Lung (tissue), 13 donors: ENCODE data around the gene FBXL12. TPM values are rescaled to one million over a fixed set of nuclear protein-coding genes. Genes with fewer than 3 reads are reported as not detected.
A peak's percentile ranks its signal among the peaks of the same experiment; 100 is the strongest.

Experiments
- ATAC-seq: fragments of 200-7000 bp; cut with Tn5 transposase; one replicate; pipeline ENCODE4 v1.9.1; 2020; ENCODE audit warnings: moderate number of reproducible peaks; ENCODE audit not compliant: insufficient read depth, low FRiP score
- DNase-seq, 3 donors: peaks; one replicate each; pipeline ENCODE4 v3.0.0-alpha.2; 2013 to 2017
- H3K27ac ChIP-seq, 2 donors: one replicate each; pipeline ENCODE4 v1.5.1; 2013; ENCODE audit warnings: mild to moderate bottlenecking in 2 of 2, moderate library complexity in 2 of 2, control low read depth in 1 of 2, inconsistent platforms in 1 of 2, low read depth in 1 of 2, low read length in 1 of 2
- H3K27me3 ChIP-seq, 3 donors: one replicate each; pipeline ENCODE4 v1.5.1; 2013; ENCODE audit warnings: low read length in 2 of 3; ENCODE audit not compliant: control insufficient read depth in 3 of 3, insufficient read depth in 3 of 3
- H3K36me3 ChIP-seq, 4 donors: one replicate each; pipeline ENCODE4 v1.5.1; 2013; ENCODE audit warnings: low read length in 4 of 4, mild to moderate bottlenecking in 1 of 4, moderate library complexity in 1 of 4; ENCODE audit not compliant: control insufficient read depth in 4 of 4, insufficient read depth in 4 of 4
- H3K4me1 ChIP-seq, 5 donors: one replicate each; pipeline ENCODE4 v1.5.1; 2013; ENCODE audit warnings: low read length in 5 of 5, mild to moderate bottlenecking in 2 of 5, moderate library complexity in 1 of 5; ENCODE audit not compliant: control insufficient read depth in 5 of 5, insufficient read depth in 5 of 5
- H3K4me3 ChIP-seq: one replicate; pipeline ENCODE4 v1.5.1; 2013; ENCODE audit warnings: mild to moderate bottlenecking, control low read depth, moderate library complexity
- H3K9ac ChIP-seq, 2 donors: one replicate each; pipeline ENCODE4 v1.5.1; 2013; ENCODE audit warnings: low read length in 2 of 2, control low read depth in 1 of 2; ENCODE audit not compliant: insufficient read depth in 1 of 2
- H3K9me3 ChIP-seq, 4 donors: one replicate each; pipeline ENCODE4 v1.5.1; 2013; ENCODE audit warnings: low read length in 3 of 4, mild to moderate bottlenecking in 1 of 4, moderate library complexity in 1 of 4; ENCODE audit not compliant: control insufficient read depth in 4 of 4, insufficient read depth in 3 of 4
- CTCF ChIP-seq: IDR thresholded peaks from 2 replicates; pipeline ENCODE4 v1.5.1; 2012; ENCODE audit warnings: mild to moderate bottlenecking; ENCODE audit errors: control extremely low read depth, extremely low read depth
- WGBS, 2 donors: extraction: QIAGEN DNeasy Blood & Tissue Kit; methylation state at CpG; one replicate each; pipeline ENCODE4 v1.1.7; 2013; 5-methylcytosine and 5-hydroxymethylcytosine counted together
- polyA plus RNA-seq, 2 donors: library from polyadenylated mRNA; stranded (reverse); fragments of 200-250 nt; gene quantifications; one replicate each; pipeline ENCODE4 v1.2.1, GENCODE V29; 2013
- small RNA-seq: library from RNA; depleted of rRNA; stranded (forward); fragments of <200 nt; gene quantifications from one replicate; pipeline ENCODE3, GENCODE V24; 2014; ENCODE audit warnings: low replicate concordance
- total RNA-seq, 2 donors: library from RNA; depleted of rRNA in 1 of 2; stranded (reverse); fragments of >200 nt in 1 of 2; gene quantifications; one replicate each; pipeline ENCODE4 v1.2.1, GENCODE V29; 2014 to 2021
- donor health status: control.
- donor health status: control.
- donor health status: Bipolar disorder and iron deficiency.
- donor health status: healthy.
- donor health status: DM: yes; HTN: yes; CAD: no.

The FBXL12 gene
- total and polyA plus RNA-seq, 4 donors: 18.8 to 27.0 (median 24.9) TPM

GRCh38 chr19:9768175-9769112, 50.4 kb downstream of the FBXL12 start, which contains the start of gene ZNF846:
ZNF846 (minus strand) TSS chr19:9768738; CDS start chr19:9764950, 3,788 bp downstream.
- Histone ChIP-seq H3K9ac (peak within 1 kb of the TSS; percentile 72 to 97), H3K27me3 (no peaks in the 10 kb centered on the region), H3K9me3 (peaks cover 0 to 3% (median 2%) of the 10 kb centered on the region in 4 donors), H3K4me1 (peaks cover 0 to 12% (median 1%) of the 10 kb centered on the region in 5 donors), H3K4me3 (peak within 1 kb of the TSS; percentile 43), H3K36me3 (peaks cover 0 to 8% (median 4%) of the 10 kb centered on the region in 4 donors), H3K27ac (peak within 1 kb of the TSS; percentile 87 to 96)
- DNase-seq (peak; percentile 97 to 98 (median 98)), ATAC-seq (peak; percentile 96)
- 0% methylated on average over 63 to 65 of the region's 65 CpGs for WGBS, 2 donors
- no peak for TF ChIP-seq CTCF

Small RNAs within 50 kb of the gene (small RNA-seq; reads per million reads assigned to genes)
- not detected for gene RF00156

Other genes with a start within 250 kb of the FBXL12 start
- gene ZNF121, start 234.6 kb downstream of the FBXL12 start, total RNA-seq: 10 to 100 TPM; 24.7 to 49.3 TPM
- 10 to 100 TPM in 1 of 2 donors, 1 to 10 TPM in 1; 4.7 to 10.6 TPM for gene ZNF121, start 234.6 kb downstream of the FBXL12 start, polyA plus RNA-seq
- gene ZNF561, start 197.8 kb downstream of the FBXL12 start, total RNA-seq: 10 to 100 TPM; 31.5 to 53.2 TPM
- gene ZNF561, start 197.8 kb downstream of the FBXL12 start, polyA plus RNA-seq: 10 to 100 TPM; 17.0 to 21.1 TPM
- gene ZNF562, start 144.0 kb downstream of the FBXL12 start, total RNA-seq: 10 to 100 TPM; 26.8 to 45.9 TPM
- gene ZNF562, start 144.0 kb downstream of the FBXL12 start, polyA plus RNA-seq: 1 to 10 TPM; 6.2 to 9.8 TPM
- 10 to 100 TPM; 10.5 to 30.9 TPM for gene ZNF846, start 50.3 kb downstream of the FBXL12 start, total RNA-seq
- gene ZNF846, start 50.3 kb downstream of the FBXL12 start, polyA plus RNA-seq: 1 to 10 TPM; 3.2 to 7.4 TPM
- 100 to 1,000 TPM; 102 to 262 TPM for gene UBL5, start 8.8 kb upstream of the FBXL12 start, total RNA-seq
- gene UBL5, start 8.8 kb upstream of the FBXL12 start, polyA plus RNA-seq: 1,000 to 10,000 TPM in 1 of 2 donors, 100 to 1,000 TPM in 1; 611 to 1,378 TPM
- 10 to 100 TPM; 77.4 to 81.1 TPM for gene PIN1, start 16.2 kb upstream of the FBXL12 start, total RNA-seq
- 100 to 1,000 TPM in 1 of 2 donors, 10 to 100 TPM in 1; 69.8 to 108 TPM for gene PIN1, start 16.2 kb upstream of the FBXL12 start, polyA plus RNA-seq
- 10 to 100 TPM in 1 of 2 donors, 1 to 10 TPM in 1; 5.8 to 11.9 TPM for gene OLFM2, start 117.4 kb upstream of the FBXL12 start, total RNA-seq
- 10 to 100 TPM in 1 of 2 donors, 1 to 10 TPM in 1; 2.2 to 14.3 TPM for gene OLFM2, start 117.4 kb upstream of the FBXL12 start, polyA plus RNA-seq
- gene COL5A3, start 191.4 kb upstream of the FBXL12 start, total RNA-seq: 10 to 100 TPM; 10.3 to 15.1 TPM
- gene COL5A3, start 191.4 kb upstream of the FBXL12 start, polyA plus RNA-seq: 10 to 100 TPM in 1 of 2 donors, 1 to 10 TPM in 1; 8.4 to 10.7 TPM
- gene RDH8, start 194.4 kb upstream of the FBXL12 start, total RNA-seq: not detected
- gene RDH8, start 194.4 kb upstream of the FBXL12 start, polyA plus RNA-seq: not detected